ENCODE measurements around the gene HSPB7. TPM values are rescaled to one million over a fixed set of nuclear protein-coding genes. Genes with fewer than 3 reads are reported as not detected.
A peak's percentile ranks its signal among the peaks of the same experiment; 100 is the strongest.
"Not testable (repeated sequence)": the region's sequence is repeated elsewhere in the genome, so short reads cannot be mapped to it uniquely, and the experiment has no call there.

Gene HSPB7
- total RNA-seq: not detected in 2 replicates

DNA sequence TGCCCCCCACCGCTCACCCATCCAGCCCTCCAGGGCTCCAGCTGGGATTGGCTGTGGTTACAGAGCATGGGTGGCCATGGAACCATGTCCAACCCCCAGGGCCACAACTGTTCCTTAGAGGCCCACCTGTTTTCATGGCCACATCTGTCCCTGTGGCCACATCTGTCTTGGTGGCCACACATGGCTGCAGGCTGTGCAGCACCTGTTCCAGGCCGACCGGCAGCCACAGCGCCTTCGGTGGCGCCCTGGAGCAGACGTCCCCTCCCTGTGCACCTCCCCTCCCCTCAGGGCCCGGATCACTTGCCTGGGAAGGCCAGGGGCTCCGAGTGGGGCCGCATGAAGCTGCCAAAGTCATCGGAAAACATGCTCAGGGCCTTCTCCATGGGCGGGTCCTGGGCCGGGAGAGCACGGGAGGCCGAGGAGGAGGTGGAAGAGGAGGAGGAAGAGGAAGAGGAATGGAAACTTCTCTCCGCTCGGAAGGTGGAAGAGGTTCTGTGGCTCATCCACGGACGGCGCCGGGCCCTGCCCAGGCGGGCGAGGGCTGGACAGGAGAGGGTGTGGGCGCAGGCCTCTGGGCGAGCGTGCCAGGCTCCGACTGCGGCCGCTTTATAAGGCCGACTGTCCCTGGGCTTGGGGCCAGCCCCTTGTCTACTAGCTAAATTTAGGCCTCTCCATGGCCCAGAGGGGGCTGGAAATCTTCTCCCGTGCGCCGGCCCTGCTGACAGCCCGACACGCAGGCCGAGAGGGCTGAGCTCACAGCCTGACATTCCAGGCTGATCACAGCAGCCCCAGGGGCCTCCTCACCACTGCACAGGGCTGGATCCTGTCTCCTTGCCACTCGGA lies at the start of gene HSPB7:
Gene HSPB7 (minus strand): TSS at position 583 of the 843 bp plus-strand sequence. CDS start 80 bp downstream, at position 503.
- H3K4me1 Mint-ChIP-seq (ENCODE audit: low read depth): peaks cover 14% of the 10 kb centered on the region
- no peak for DNase-seq (ENCODE audit: low spot score)
- no peaks in the 10 kb centered on the region for H3K9me3 Mint-ChIP-seq
- H3K27me3 Mint-ChIP-seq (ENCODE audit: insufficient read depth): peaks cover 7% of the 10 kb centered on the region
- H3K36me3 Mint-ChIP-seq (ENCODE audit: low read depth): no peaks in the 10 kb centered on the region
- H3K4me3 Mint-ChIP-seq: no peak within 1 kb of the TSS
- H3K27ac Mint-ChIP-seq: no peak within 1 kb of the TSS
- intact Hi-C loops (cut with micrococcal nuclease): no loop called here

DNA sequence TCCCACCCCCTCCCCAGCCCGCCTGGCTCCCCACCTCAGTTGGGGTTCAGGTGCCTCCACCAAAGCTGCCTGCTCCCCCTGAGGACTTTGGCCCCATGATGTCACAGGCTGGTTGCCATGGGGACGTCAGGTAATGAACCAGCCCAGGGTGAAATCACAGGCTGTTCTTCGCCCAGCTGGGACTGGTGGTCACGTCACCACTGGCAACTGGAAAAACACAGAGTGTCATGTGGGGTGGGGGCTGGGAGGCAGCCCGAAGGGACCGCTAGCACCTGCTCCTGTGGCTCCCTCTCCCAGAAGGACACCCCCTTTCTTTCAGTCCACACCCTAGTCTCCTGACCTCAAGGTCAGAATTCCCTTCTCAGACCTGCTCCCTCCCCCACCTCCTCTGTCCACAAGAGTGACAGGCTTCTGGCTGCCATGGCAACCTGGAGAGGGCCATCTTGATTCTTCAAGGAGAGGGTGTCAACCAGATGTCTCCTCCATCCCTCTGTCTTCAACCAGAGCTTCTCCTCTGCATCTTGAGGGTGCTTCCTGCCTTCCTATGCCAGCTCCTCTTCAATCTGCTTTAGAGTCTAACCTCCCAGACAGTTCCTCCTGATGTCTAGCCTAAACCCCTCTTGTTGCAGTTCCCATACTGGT lies 49.4 kb upstream of the HSPB7 start:
- Mint-ChIP-seq H3K36me3 (ENCODE audit: low read depth) (no peaks in the 10 kb centered on the region), H3K9me3 (no peaks in the 10 kb centered on the region), H3K27ac (no peak overlapping the region), H3K4me1 (ENCODE audit: low read depth) (peaks cover 42% of the 10 kb centered on the region), H3K4me3 (no peak overlapping the region), H3K27me3 (ENCODE audit: insufficient read depth) (peaks cover 17% of the 10 kb centered on the region)
- intact Hi-C loops (cut with micrococcal nuclease): no loop called here
- DNase-seq (ENCODE audit: low spot score): no peak

DNA sequence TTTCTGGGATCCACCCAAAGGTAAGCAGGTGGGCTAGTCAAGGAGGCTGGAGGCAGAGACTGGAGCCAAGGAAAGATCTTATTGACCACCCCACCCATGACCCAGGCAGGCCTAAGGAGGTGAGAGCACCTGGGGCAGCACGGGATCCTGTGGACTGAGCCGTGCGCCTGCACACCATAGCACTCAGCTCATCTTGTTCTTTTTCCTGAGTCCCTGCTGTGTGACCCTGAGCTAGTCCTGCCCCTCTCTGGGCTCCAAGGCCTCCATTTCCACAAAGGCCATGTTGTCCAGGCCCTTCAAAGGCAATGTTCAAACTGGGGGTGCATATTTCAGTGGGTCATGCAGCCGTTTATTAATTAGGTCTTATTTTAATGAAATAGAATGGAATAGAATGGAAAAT lies 48.4 kb upstream of the HSPB7 start:
- Mint-ChIP-seq H3K9me3 (no peaks in the 10 kb centered on the region), H3K27ac (no peak overlapping the region), H3K4me1 (ENCODE audit: low read depth) (peaks cover 41% of the 10 kb centered on the region), H3K36me3 (ENCODE audit: low read depth) (no peaks in the 10 kb centered on the region), H3K27me3 (ENCODE audit: insufficient read depth) (peaks cover 8% of the 10 kb centered on the region), H3K4me3 (no peak overlapping the region)
- intact Hi-C loops (cut with micrococcal nuclease): no loop called here
- DNase-seq (ENCODE audit: low spot score): no peak

DNA sequence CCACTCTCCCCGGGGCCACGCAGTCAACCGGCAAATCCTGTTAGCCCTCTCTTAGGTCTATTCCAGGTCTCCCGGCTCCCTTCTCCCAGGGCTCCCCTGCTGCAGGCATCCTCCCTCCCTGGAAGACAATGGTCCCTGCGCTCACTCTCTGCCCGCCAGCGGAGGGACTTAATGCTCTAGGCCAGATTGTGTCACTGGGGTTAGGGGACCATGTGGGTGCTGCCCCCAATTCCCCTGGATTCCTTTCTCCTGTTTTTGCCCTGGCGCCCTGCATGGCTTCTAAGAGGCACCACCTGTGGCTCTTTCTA lies 47.4 kb upstream of the HSPB7 start:
- H3K9me3 Mint-ChIP-seq: no peaks in the 10 kb centered on the region
- intact Hi-C loops (cut with micrococcal nuclease): no loop called here
- H3K4me3 Mint-ChIP-seq: no peak overlapping the region
- H3K4me1 Mint-ChIP-seq (ENCODE audit: low read depth): peaks cover 34% of the 10 kb centered on the region
- no peaks in the 10 kb centered on the region for H3K36me3 Mint-ChIP-seq (ENCODE audit: low read depth)
- peaks cover 11% of the 10 kb centered on the region for H3K27me3 Mint-ChIP-seq (ENCODE audit: insufficient read depth)
- DNase-seq (ENCODE audit: low spot score): no peak
- no peak overlapping the region for H3K27ac Mint-ChIP-seq

DNA sequence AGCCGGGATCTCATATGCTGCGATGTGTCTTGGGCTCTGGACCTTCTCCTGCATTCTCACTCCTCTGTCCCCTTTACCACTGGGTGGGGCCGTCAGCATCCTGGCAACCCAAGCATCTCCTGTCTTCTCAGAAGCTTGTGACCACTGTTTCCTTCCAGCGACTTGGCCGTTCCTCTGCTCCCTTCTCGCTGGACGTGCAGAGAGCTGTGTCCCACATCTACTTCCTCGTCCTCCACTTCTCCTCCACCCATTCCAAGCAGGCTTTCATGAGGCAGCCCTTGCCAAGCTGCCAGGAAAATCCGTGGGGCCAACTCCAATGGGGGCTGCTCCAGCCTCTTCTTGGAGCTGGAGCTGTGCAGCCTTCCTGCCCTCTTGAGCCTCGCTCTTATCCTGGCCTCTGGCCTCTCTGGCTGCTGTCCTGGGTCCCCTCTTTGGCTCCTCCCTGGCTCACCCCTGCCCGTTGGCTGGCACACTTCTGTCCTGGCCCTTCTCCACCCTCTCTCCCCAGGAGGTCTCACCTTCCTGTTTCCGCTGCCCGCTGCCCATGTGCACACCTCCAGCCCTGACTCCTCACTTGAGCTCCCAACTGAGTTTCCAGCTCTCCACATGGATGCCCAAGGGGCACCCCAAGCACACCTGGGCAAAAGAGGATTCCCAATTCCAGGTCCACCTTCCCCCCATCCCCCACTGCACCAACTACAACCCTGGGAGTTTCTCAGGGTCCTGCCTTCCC lies 46.9 kb upstream of the HSPB7 start:
- Mint-ChIP-seq H3K27me3 (ENCODE audit: insufficient read depth) (peaks cover 11% of the 10 kb centered on the region), H3K4me3 (peak overlapping the region; percentile 60), H3K27ac (no peak overlapping the region), H3K4me1 (ENCODE audit: low read depth) (peaks cover 28% of the 10 kb centered on the region), H3K9me3 (no peaks in the 10 kb centered on the region), H3K36me3 (ENCODE audit: low read depth) (no peaks in the 10 kb centered on the region)
- intact Hi-C loops (cut with micrococcal nuclease): no loop called here
- no peak for DNase-seq (ENCODE audit: low spot score)

DNA sequence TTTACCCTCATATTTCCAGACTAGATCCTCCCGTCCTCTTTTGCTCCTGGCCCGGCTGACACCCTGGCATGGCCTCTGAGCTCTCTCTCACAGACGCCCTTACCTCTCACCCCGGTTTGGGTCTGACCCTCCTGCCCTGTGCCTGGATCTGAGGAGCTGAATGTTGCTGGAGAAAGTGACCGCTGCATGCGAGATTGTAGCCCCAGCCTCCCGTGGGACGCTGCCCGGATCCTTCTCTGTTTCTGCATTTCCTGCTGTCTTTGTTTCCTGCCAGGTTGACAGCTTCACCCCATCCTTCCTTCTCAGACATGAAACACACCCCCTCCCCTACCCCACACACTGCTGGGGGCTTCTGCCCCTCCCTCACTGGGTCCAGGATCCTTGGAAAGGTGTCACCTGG lies 46.1 kb upstream of the HSPB7 start:
- no peak for DNase-seq (ENCODE audit: low spot score)
- Mint-ChIP-seq H3K4me1 (ENCODE audit: low read depth) (peaks cover 28% of the 10 kb centered on the region), H3K27ac (no peak overlapping the region), H3K27me3 (ENCODE audit: insufficient read depth) (peaks cover 10% of the 10 kb centered on the region), H3K36me3 (ENCODE audit: low read depth) (no peaks in the 10 kb centered on the region), H3K9me3 (no peaks in the 10 kb centered on the region), H3K4me3 (peak overlapping the region; percentile 60)
- intact Hi-C loops (cut with micrococcal nuclease): no loop called here

DNA sequence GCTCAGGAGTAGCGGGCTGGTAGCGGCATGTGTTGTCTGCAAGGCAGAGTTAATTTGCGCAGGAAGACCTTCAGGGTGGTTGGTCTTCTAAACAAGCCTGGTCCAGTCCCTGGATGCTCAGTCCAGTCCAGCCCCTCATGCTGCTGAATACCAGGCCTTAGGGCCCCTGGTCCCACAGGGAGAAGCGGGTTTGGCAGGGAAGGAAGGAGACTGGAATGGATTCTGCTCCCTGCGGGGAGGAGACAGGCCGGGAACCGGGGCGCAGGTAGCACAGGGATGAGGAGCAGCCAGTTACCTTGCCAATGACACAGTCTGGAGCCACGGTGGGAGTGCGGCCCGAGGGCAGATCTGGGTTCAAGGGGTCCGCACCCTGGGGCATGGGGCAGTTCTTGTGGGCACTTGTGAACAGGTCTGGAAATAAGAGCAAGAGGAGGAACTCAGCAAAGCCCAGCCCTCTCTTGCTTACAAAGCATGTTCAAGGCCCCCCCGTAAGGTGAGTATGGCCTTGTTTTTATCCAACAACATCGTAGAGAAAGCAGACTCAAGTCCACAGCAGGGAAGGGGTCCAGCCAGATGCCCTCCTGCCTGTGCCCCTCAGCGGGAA lies 45.5 kb upstream of the HSPB7 start:
- intact Hi-C loops (cut with micrococcal nuclease): no loop called here

DNA sequence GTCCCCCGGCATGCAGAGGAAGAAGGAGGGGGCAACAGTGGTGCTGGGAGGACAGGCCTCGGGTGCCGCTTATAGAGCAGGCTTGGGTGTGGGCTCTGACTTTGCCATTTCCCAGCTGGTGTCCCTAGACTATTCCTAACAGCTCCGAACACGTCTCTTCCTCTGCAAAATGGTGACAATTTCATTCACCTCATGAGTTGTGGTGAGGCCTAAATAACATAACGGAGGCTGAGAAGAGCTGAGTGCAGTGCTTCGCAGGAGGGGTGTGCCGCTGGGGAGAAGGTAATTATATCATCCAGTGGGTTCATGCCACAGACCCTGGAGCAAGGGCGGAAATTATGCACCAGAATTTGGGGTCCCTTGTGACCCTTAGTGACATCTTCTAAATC lies 44.8 kb upstream of the HSPB7 start:
- DNase-seq (ENCODE audit: low spot score); H3K36me3 Mint-ChIP-seq (ENCODE audit: low read depth); H3K9me3 Mint-ChIP-seq; H3K27me3 Mint-ChIP-seq (ENCODE audit: insufficient read depth); intact Hi-C loops (cut with micrococcal nuclease); H3K27ac Mint-ChIP-seq; H3K4me3 Mint-ChIP-seq: not testable (repeated sequence)
- peaks cover 23% of the 10 kb centered on the region for H3K4me1 Mint-ChIP-seq (ENCODE audit: low read depth)

More for the DNA sequence above, 45.5 kb upstream of the HSPB7 start:
- DNase-seq (ENCODE audit: low spot score): no peak
- Mint-ChIP-seq H3K27ac (no peak overlapping the region), H3K36me3 (ENCODE audit: low read depth) (no peaks in the 10 kb centered on the region), H3K9me3 (no peaks in the 10 kb centered on the region), H3K4me3 (no peak overlapping the region), H3K4me1 (ENCODE audit: low read depth) (peaks cover 23% of the 10 kb centered on the region), H3K27me3 (ENCODE audit: insufficient read depth) (peaks cover 9% of the 10 kb centered on the region)

DNA sequence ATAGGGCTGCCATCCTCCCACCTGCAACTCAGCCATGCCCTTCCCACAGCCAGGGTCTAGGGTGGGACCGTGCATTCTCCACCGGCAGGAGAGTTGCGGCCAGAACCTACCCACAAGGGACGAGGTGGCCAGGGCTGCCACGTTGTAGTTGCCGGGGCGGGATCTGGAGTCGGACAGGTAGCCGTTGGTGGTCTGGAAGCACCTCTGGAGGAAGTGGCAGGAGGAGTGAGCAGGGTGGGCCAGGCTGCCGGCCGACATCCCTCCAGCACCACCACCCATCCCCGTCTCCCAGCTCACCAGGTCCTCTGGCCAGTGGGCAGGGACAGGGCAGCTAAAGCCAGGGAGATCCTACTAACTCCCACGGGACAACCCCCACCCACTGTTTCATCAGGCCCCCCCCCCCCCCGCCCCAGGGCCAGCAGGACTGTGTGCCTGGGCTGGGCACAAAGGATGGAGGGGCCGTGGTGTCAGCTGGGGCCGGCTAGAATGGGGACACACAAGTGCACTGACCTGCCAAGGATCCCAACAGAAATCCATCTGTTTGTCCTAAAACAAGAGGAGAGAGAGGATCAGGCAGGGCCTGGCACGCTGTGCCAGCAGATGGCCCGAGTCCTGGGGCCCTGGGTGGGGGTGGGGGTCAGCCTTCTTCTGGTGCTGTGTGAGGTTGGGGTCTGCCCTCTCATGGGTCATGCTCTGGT lies 44.3 kb upstream of the HSPB7 start:
- intact Hi-C loops (cut with micrococcal nuclease); H3K36me3 Mint-ChIP-seq (ENCODE audit: low read depth); DNase-seq (ENCODE audit: low spot score); H3K9me3 Mint-ChIP-seq; H3K27ac Mint-ChIP-seq; H3K27me3 Mint-ChIP-seq (ENCODE audit: insufficient read depth); H3K4me3 Mint-ChIP-seq: not testable (repeated sequence)
- H3K4me1 Mint-ChIP-seq (ENCODE audit: low read depth): peaks cover 23% of the 10 kb centered on the region

DNA sequence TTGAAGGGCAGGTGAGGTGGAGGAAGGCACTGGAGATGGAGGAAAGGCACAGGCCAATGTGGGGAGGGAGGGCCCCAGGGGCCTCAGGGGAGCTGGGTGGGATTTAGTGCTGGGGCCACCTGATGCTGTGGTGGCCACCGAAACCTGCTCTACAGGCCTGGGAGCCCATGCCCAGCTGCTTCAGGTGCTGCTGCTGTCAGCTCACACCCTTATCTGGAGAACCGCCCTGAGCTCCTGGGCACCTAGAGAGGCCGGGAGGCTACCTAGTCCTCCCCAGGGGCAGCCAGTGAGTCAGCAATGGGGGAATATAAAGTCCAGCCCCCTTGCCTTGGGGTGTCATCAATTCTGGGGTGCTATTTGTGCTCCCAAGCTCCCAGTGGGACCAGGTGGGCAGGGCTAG lies 43.4 kb upstream of the HSPB7 start:
- intact Hi-C loops (cut with micrococcal nuclease): no loop called here
- Mint-ChIP-seq H3K27me3 (ENCODE audit: insufficient read depth) (peaks cover 6% of the 10 kb centered on the region), H3K9me3 (no peaks in the 10 kb centered on the region), H3K27ac (no peak overlapping the region), H3K36me3 (ENCODE audit: low read depth) (no peaks in the 10 kb centered on the region), H3K4me1 (ENCODE audit: low read depth) (peaks cover 23% of the 10 kb centered on the region), H3K4me3 (no peak overlapping the region)
- no peak for DNase-seq (ENCODE audit: low spot score)

DNA sequence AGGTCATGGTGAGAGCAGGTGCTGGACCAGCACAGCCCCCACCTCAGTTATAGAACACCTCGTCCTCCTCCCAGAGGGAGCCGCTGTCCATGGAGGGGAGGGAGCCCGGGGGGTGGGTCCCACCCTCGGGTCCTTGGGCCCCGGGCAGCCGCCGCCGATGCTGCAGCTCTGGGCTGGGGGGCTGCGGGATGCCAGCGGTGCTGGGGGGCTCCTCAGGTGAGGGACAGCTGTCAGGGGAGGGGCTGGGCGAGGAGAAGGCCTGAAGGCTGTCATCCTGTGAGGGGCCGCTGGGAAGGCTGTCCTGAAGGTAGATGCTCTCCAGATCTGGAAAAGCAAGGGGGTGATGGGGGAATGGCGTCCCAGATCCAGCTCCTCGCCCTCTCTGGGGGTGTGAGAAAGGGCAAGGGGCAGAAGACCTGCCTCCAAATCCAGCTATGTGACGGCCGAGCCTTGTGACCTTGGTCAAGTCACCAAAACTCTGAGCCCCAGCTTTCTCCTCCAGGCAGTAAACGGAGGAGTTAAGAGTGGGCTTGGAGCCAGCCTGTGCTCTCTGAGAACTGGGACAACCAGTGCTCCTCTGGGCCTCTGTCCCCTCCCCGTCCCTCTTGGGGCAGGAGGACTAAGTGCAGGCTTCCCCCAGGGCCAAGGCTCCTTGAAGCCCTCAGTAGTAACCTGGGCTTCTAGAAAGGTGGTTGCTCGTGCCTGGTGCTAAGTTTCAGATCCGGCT lies 40.7 kb upstream of the HSPB7 start:
- H3K27ac Mint-ChIP-seq; H3K4me3 Mint-ChIP-seq; H3K27me3 Mint-ChIP-seq (ENCODE audit: insufficient read depth); H3K4me1 Mint-ChIP-seq (ENCODE audit: low read depth); intact Hi-C loops (cut with micrococcal nuclease); H3K9me3 Mint-ChIP-seq; DNase-seq (ENCODE audit: low spot score); H3K36me3 Mint-ChIP-seq (ENCODE audit: low read depth): not testable (repeated sequence)

DNA sequence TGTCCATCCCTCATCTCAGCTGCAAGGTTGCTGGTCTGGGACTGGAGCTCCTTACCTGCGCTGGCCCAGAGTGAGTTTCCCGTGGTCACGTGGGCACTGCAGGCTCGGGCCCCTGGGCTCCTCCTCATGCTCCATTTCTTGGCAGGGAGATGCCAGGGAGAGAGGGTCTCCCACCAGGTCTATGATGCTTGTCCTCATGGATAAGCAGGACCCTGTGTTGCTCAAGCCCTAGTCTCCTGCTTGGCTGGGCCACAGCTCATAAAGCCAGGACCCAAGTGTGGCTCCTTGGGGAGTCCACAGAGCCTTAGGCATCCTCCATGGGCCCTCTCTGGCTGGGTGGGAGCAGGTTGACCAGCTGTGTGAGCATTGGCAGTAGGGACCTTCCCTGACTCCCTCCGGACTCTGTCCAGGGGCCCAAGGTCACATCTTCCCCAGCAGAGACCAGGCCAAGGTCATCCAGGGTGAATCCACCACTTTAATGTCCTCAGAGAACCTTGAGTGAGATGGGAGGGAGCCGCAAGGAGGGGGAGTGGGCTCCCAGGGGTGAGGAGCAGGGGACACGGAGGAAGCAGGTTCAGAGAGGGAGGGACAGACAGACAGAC lies 39.6 kb upstream of the HSPB7 start:
- not testable (repeated sequence) for DNase-seq (ENCODE audit: low spot score); H3K9me3 Mint-ChIP-seq; H3K4me3 Mint-ChIP-seq; H3K36me3 Mint-ChIP-seq (ENCODE audit: low read depth); H3K27me3 Mint-ChIP-seq (ENCODE audit: insufficient read depth); H3K4me1 Mint-ChIP-seq (ENCODE audit: low read depth); H3K27ac Mint-ChIP-seq
- intact Hi-C loops (cut with micrococcal nuclease): loop anchor here (1.0 kb wide), 1 partner anchor 24 kb away; no protein-coding TSS in a partner anchor

Data from activated T-helper 1 cell treated with anti-CD3 and anti-CD28 coated beads, Interleukin-12 subunit alpha, Interleukin-12 subunit beta, Interleukin-2, Interleukin-4 antibody, amounts not matched to agents 30 ng/mL and 10 ng/mL and 1 ng/mL, durations not matched to agents 14 hours and 24 hours and 36 hours (primary cell).